Measurements from ENCODE around the gene PHF19.

The PHF19 gene

DNA sequence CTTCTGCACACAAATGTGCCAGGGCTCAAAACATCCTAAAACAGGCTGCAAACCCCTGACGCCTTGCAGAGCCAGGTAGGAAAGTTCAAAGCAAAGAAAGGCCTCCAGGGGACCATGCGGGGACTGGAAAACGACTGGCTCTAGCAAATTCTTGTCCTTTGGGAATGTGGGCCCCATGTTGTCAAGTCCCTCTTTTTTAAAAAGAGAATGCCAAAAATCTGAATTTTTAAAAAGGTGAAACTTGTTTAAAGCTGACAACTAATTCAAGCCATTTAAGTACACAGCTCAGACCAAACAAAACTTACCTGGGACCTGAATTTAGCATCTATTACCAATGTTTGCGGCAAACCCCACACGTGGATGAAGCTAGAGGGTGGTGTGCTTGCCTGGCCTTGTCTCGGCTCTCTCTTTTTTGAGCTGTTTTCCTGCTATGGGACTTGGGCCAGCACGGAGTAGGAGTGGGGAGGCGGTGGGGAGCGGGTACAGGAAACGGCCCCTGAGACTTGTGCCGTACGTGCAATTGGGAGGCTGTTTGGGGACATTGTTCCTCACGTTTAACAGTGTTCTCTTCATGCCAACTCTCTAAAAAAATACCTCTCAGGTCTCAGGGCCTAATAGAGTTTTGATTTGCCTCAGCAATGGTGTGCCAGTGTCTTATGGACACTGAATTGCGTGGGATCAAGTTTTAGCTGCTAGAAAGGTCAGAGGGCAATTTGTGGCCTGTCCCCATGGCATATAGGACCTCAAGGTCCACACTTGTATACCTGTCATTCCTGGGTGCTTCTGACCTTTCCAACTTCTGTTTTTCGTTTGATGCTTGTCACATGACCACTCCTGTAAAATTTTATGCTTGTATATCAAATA, 15.1 kb upstream of the PHF19 start:
- no peak overlapping the region for H3K4me3 ChIP-seq (ENCODE audit: control insufficient read depth, low read depth, low read length)
- DNase-seq (ENCODE audit: low read depth): no peak
- TF ChIP-seq CTCF (conservative IDR thresholded peaks at IDR 0.05; ENCODE audit: control insufficient read depth, insufficient read depth, low read depth, low read length): no peak

DNA sequence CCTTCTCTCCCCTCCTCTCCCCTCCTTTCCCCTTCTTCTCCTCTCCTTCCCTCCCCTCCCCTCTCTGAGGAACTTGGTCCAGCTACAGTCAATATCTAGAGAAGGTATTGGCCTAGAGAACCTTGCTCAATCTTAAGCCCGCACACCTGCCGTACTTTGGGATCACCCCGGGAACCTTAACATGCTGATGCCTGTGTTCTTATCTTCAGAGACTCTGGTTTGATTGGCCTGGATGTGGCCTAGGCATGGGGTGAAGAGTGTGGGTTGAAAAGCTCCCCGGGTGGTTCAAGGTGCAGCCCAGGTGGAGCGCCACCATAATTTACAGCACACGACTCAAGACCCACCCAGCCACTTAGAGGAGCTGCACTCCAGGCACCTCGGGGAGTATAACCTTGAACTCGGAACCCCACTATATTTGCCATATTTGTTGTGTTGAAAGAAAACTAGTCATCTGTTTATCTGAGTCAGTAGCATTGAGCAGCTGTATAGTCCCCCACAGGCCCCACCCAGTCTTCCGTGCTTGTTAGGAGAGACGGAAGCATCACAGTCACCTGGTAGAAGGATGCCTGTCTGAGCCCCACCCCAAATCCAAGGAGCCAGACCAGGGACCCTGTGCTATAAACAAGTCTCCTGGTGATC, 14.4 kb upstream of the PHF19 start:
- DNase-seq (ENCODE audit: low read depth): peak; percentile 26
- H3K4me3 ChIP-seq (ENCODE audit: control insufficient read depth, low read depth, low read length): no peak overlapping the region
- no peak for TF ChIP-seq CTCF (conservative IDR thresholded peaks at IDR 0.05; ENCODE audit: control insufficient read depth, insufficient read depth, low read depth, low read length)

DNA sequence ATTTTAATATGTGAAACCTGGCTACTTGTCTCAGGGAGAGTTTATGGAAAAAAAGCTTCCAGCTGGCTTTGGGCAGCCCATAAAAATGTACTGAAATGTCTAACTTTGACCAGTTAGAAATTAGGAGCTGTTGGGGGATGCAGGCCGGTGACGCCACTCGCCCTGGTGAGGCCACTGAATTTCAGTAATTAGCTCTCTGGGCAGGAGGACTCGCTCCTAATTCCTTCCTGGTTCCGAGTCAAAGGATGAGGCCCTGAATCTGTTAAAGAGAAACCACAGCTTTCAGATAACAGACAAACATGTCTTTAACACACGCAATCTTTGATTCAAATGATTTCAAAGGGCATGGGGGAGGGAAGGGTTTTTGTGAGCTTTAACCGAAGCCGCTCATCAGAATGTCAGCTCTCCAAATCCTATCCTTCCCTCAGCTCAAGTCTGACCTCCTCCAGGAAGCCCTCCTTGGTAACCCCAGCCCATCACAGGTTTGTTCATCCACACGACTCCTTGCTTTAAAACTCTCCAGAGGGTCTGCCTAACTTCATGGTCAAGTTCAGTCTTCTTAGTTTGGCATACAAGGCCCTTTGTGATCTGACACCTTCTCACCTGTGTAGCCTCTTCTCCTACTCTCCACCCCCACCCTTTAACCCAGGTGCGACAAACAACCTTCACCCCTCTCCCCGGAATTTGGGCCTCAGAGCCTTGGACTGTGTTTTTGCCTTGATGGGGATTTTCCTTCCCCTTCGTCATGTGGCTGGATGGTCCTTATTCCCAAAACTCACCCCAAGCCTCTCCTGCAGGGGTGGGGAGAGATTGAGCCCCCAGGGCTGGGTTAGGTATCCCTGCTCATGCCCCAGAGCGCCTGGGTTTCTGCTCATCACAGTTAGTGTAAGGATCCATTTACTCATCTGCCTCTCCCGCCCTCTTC, 13.6 kb upstream of the PHF19 start:
- no peak for TF ChIP-seq CTCF (conservative IDR thresholded peaks at IDR 0.05; ENCODE audit: control insufficient read depth, insufficient read depth, low read depth, low read length)
- no peak for DNase-seq (ENCODE audit: low read depth)
- no peak overlapping the region for H3K4me3 ChIP-seq (ENCODE audit: control insufficient read depth, low read depth, low read length)

DNA sequence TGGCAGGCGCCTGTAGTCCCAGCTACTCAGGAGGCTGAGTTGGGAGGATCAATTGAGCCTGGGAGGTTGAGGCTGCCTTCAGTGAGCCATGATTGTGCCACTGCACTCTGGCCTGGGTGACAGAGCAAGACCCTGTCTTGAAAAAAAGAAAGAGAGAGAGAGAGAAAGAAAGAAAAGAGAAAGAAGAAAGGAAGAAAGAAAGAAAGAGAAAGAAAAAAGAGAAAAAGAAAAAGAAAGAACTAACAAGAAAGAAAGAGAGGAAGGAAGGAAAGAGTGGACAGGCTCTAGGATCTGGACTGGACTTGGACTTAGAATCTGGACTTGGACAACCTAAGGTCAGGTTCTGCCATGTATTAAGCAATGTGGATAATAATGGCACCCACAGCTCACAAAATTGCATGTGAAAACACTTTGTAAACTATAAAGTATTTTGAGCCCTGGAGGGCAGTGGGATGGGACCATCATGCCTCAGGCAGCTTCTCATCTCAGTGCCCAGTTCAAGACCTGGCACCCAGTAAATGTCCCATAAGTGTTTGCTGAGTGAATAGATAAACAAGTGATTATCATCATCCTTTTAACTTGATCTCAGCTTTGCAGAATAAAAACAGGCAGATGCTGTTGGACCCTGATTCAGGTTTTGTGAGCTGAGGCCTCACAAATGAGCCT, 12.8 kb upstream of the PHF19 start:
- no peak overlapping the region for H3K4me3 ChIP-seq (ENCODE audit: control insufficient read depth, low read depth, low read length)
- TF ChIP-seq CTCF (conservative IDR thresholded peaks at IDR 0.05; ENCODE audit: control insufficient read depth, insufficient read depth, low read depth, low read length): no peak
- DNase-seq (ENCODE audit: low read depth): no peak

GRCh38 chr9:120888626-120889025, 11.6 kb upstream of the PHF19 start:
- no peak overlapping the region for H3K4me3 ChIP-seq (ENCODE audit: control insufficient read depth, low read depth, low read length)
- DNase-seq (ENCODE audit: low read depth): no peak
- no peak for TF ChIP-seq CTCF (conservative IDR thresholded peaks at IDR 0.05; ENCODE audit: control insufficient read depth, insufficient read depth, low read depth, low read length)

DNA sequence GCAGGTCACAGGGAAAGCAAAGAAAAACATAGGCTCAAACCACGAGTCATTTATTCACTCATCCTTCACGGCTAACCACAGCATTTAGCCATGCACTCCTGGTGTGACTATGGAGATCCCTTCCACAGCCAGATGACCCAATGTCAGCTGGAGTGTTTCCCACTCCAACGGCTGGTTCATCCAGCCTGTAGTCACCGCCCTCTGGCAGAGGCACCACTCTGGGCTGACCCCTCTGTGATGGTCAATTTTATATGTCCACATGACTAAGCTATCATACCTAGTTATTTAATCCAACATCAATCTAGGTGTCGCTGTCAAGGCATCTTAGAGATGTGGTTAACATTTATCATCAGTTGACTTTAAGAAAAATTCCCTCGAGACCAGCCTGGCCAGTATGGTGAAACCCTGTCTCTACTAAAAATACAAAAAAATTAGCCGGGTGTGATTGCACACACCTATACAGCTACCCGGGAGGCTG, 9.5 kb upstream of the PHF19 start:
- no peak overlapping the region for H3K4me3 ChIP-seq (ENCODE audit: control insufficient read depth, low read depth, low read length)
- no peak for TF ChIP-seq CTCF (conservative IDR thresholded peaks at IDR 0.05; ENCODE audit: control insufficient read depth, insufficient read depth, low read depth, low read length)
- peak; percentile 93 for DNase-seq (ENCODE audit: low read depth)

Data from fibroblast of mammary gland (primary cell).